GM12878 (cell line): ENCODE measurements around the gene PGLYRP3. TPM values are rescaled to one million over a fixed set of nuclear protein-coding genes. Genes with fewer than 3 reads are reported as not detected.

Source experiments
- BCLAF1 ChIP-seq: fragments of 450-650 bp; IDR thresholded peaks from 2 replicates; pipeline ENCODE4 v1.6.1; 2017; ENCODE audit warnings: antibody characterized with exemption, mild to moderate bottlenecking, moderate library complexity
- CHD1 ChIP-seq: IDR thresholded peaks from 2 replicates; pipeline ENCODE4 v1.6.1; 2012; ENCODE audit warnings: low read depth, low read length, improper control_type of control experiment
- CUX1 ChIP-seq: IDR thresholded peaks from 2 replicates; pipeline ENCODE4 v1.6.1; 2012; ENCODE audit warnings: improper control_type of control experiment, low read depth, low read length; ENCODE audit not compliant: insufficient replicate concordance
- EGR1 ChIP-seq, 2 experiments: IDR thresholded peaks; 1 replicate in 1 of 2; 2 replicates in 1 of 2; pipeline ENCODE4 v1.6.1; 2011 to 2012; ENCODE audit warnings: low read depth in 2 of 2, low read length in 2 of 2, borderline replicate concordance in 1 of 2, mild to moderate bottlenecking in 1 of 2, moderate library complexity in 1 of 2
- RCOR1 ChIP-seq: conservative IDR thresholded peaks from 2 replicates; pipeline ENCODE4 v1.6.1; 2012; ENCODE audit warnings: low read depth, low read length, improper control_type of control experiment
- polyA plus RNA-seq, 11 experiments: library from polyadenylated mRNA; depleted of rRNA in 4 of 11; unstranded in 6 of 11; stranded (reverse) in 5 of 11; fragments of >200 nt; fragmentation: Nextera tagmentation in 4 of 11; fragmentation: Illumina TruSeq in 1 of 11; extraction: Ambion mirVana in 4 of 11; extraction: Trizol in 1 of 11; gene quantifications; 1 replicate in 1 of 11; 2 replicates in 10 of 11; pipeline versions ENCODE4 v1.2.1 to v1.2.3, GENCODE V29; 2011 to 2016; ENCODE audit warnings: inconsistent platforms in 2 of 11, missing spikeins in 2 of 11, low read depth in 1 of 11
- total RNA-seq, 4 experiments: library from RNA; depleted of rRNA in 3 of 4; stranded (reverse); fragments of >200 nt in 3 of 4; fragmentation: Illumina TruSeq in 1 of 4; extraction: Trizol in 1 of 4; gene quantifications; 2 replicates each; pipeline versions ENCODE4 v1.2.1 to v1.2.3, GENCODE V29; 2013 to 2021

PGLYRP3 gene
- total and polyA plus RNA-seq, 10 of the 15 experiments (the other 5 are each of a cell fraction or from before 2014, with no cell fraction given) = 0.10 to 0.49 (median 0.18) TPM; not detected in 7

- TF ChIP-seq CUX1 = no peak
- no peak for TF ChIP-seq BCLAF1
- TF ChIP-seq RCOR1 = no peak
- TF ChIP-seq EGR1 (IDR thresholded peaks at IDR 0.05; ENCODE audit: borderline replicate concordance in 1 of 2, low read depth in 2 of 2, low read length in 2 of 2) = no peak
- TF ChIP-seq CHD1 = no peak
These were observed 18.9 kb downstream of the PGLYRP3 start (continued) for GRCh38 chr1:153293851-153294250.
